Vagina (tissue), 2 donors: ENCODE measurements around the gene MEPE. TPM values are rescaled to one million over a fixed set of nuclear protein-coding genes. Genes with fewer than 3 reads are reported as not detected.

Source experiments
- DNase-seq, 2 donors: peaks; one replicate each; pipeline ENCODE4 v3.0.0-alpha.2; 2017; ENCODE audit errors: extremely low spot score in 2 of 2
- H3K27ac ChIP-seq: fragments of 200-600 bp; sonication (generic); one replicate; pipeline ENCODE4 v1.5.1; 2019
- H3K27me3 ChIP-seq: fragments of 200-600 bp; sonication (generic); one replicate; pipeline ENCODE4 v1.5.1; 2019
- H3K36me3 ChIP-seq, 2 donors: fragments of 200-600 bp; sonication (generic); one replicate each; pipeline ENCODE4 v1.5.1; 2017 to 2019
- H3K4me1 ChIP-seq: fragments of 200-600 bp; sonication (generic); one replicate; pipeline ENCODE4 v1.5.1; 2019
- H3K4me3 ChIP-seq, 2 donors: fragments of 200-600 bp; sonication (generic); 1 replicate in 1 of 2; 2 replicates in 1 of 2; pipeline ENCODE4 v1.5.1; 2016 to 2019
- H3K9me3 ChIP-seq: fragments of 200-600 bp; sonication (generic); one replicate; pipeline ENCODE4 v1.5.1; 2019
- CTCF ChIP-seq, 3 experiments: fragments of 450-650 bp in 2 of 3; fragments of 200-600 bp in 1 of 3; sonication (generic) in 1 of 3; IDR thresholded peaks; one replicate each; pipeline ENCODE4 v1.5.1; 2017 to 2019; ENCODE audit warnings: antibody characterized with exemption in 3 of 3, mild to moderate bottlenecking in 2 of 3, moderate library complexity in 2 of 3
- POLR2A ChIP-seq, 2 donors: fragments of 450-650 bp; IDR thresholded peaks; one replicate each; pipeline ENCODE4 v1.6.1; 2017; ENCODE audit warnings: antibody characterized with exemption in 2 of 2, mild to moderate bottlenecking in 2 of 2, moderate library complexity in 2 of 2
- POLR2AphosphoS5 ChIP-seq, 2 donors: sonication (generic); formaldehyde crosslinking; IDR thresholded peaks; one replicate each; pipeline ENCODE4 v1.9.0; 2017; ENCODE audit warnings: antibody characterized with exemption in 2 of 2, mild to moderate bottlenecking in 2 of 2, low read depth in 1 of 2; ENCODE audit not compliant: insufficient read depth in 1 of 2
- intact Hi-C: fragments of 100-400 bp; cut with DNase I; formaldehyde crosslinking; loops from one replicate; pipeline ENCODE4 v1.15.1; 2023
- total RNA-seq: library from RNA; depleted of rRNA; stranded (reverse); fragments of >200 nt; gene quantifications from one replicate; pipeline ENCODE4 v1.2.3, GENCODE V29; 2016

The MEPE gene
- total RNA-seq, 1 donor from 2014 or later = not detected

GRCh38 chr4:87868522-87868921 is 35.8 kb downstream of the MEPE start:
- TF ChIP-seq POLR2A (IDR thresholded peaks at IDR 0.05) (no peak), CTCF (IDR thresholded peaks at IDR 0.05) (no peak), POLR2AphosphoS5 (IDR thresholded peaks at IDR 0.05; ENCODE audit: insufficient read depth in 1 of 2, low read depth in 1 of 2) (no peak)
- no peaks in the 10 kb centered on the region for H3K36me3 ChIP-seq
- H3K9me3 ChIP-seq = no peaks in the 10 kb centered on the region
- DNase-seq = no peak
- intact Hi-C loops = loop anchor here (10.0 kb wide), 1 partner anchor 96 kb away; no protein-coding TSS in a partner anchor
- no peak overlapping the region for H3K4me3 ChIP-seq
- no peaks in the 10 kb centered on the region for H3K27me3 ChIP-seq
- H3K4me1 ChIP-seq = no peaks in the 10 kb centered on the region
- no peak overlapping the region for H3K27ac ChIP-seq

- no peak overlapping the region for H3K27ac ChIP-seq
- TF ChIP-seq POLR2AphosphoS5 (IDR thresholded peaks at IDR 0.05; ENCODE audit: insufficient read depth in 1 of 2, low read depth in 1 of 2) (peak in 1 of 2 donors; percentile 60), CTCF (IDR thresholded peaks at IDR 0.05) (no peak), POLR2A (IDR thresholded peaks at IDR 0.05) (no peak)
- H3K4me3 ChIP-seq = no peak overlapping the region
- H3K4me1 ChIP-seq = no peaks in the 10 kb centered on the region
- H3K36me3 ChIP-seq = no peaks in the 10 kb centered on the region
- DNase-seq = no peak
- no peaks in the 10 kb centered on the region for H3K9me3 ChIP-seq
- H3K27me3 ChIP-seq = no peaks in the 10 kb centered on the region
- intact Hi-C loops = no loop called here
These were observed 39.3 kb downstream of the MEPE start for GRCh38 chr4:87872028-87872427.

GRCh38 chr4:87875191-87875590 is 42.4 kb downstream of the MEPE start:
- DNase-seq = no peak
- Histone ChIP-seq H3K36me3 (no peaks in the 10 kb centered on the region), H3K27me3 (no peaks in the 10 kb centered on the region), H3K4me1 (no peaks in the 10 kb centered on the region), H3K9me3 (no peaks in the 10 kb centered on the region), H3K4me3 (no peak overlapping the region), H3K27ac (no peak overlapping the region)
- intact Hi-C loops = no loop called here
- no peak for TF ChIP-seq POLR2AphosphoS5 (IDR thresholded peaks at IDR 0.05; ENCODE audit: insufficient read depth in 1 of 2, low read depth in 1 of 2)
- no peak for TF ChIP-seq CTCF (IDR thresholded peaks at IDR 0.05)
- no peak for TF ChIP-seq POLR2A (IDR thresholded peaks at IDR 0.05)

- no peak for DNase-seq
- no peaks in the 10 kb centered on the region for H3K36me3 ChIP-seq
- intact Hi-C loops = no loop called here
- TF ChIP-seq POLR2AphosphoS5 (IDR thresholded peaks at IDR 0.05; ENCODE audit: insufficient read depth in 1 of 2, low read depth in 1 of 2) = no peak
- TF ChIP-seq POLR2A (IDR thresholded peaks at IDR 0.05) = no peak
- no peak overlapping the region for H3K27ac ChIP-seq
- H3K9me3 ChIP-seq = no peaks in the 10 kb centered on the region
- no peak overlapping the region for H3K4me3 ChIP-seq
- no peaks in the 10 kb centered on the region for H3K4me1 ChIP-seq
- no peaks in the 10 kb centered on the region for H3K27me3 ChIP-seq
These were observed 47.3 kb downstream of the MEPE start for GRCh38 chr4:87880106-87880505.

DNA sequence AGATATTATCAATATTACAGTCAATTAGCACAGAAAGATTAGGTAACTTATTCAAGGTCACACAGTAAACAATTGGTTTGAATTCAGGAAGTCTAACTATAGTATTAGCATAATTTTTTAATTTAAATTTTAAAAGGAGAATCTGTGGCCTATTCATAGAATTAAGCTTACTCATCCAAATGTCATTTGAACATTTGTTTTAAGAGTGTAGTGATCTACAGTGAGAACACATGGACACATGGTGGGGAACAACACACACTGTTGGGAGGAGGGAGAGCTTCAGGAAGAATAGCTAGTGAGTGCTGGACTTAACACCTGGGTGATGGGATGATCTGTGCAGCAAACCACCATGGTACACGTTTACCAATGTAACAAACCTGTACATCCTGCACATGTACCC is 48.3 kb downstream of the MEPE start:
- TF ChIP-seq CTCF (IDR thresholded peaks at IDR 0.05) (no peak), POLR2A (IDR thresholded peaks at IDR 0.05) (no peak), POLR2AphosphoS5 (IDR thresholded peaks at IDR 0.05; ENCODE audit: insufficient read depth in 1 of 2, low read depth in 1 of 2) (no peak)
- no peak overlapping the region for H3K4me3 ChIP-seq
- no peaks in the 10 kb centered on the region for H3K4me1 ChIP-seq
- no peak overlapping the region for H3K27ac ChIP-seq
- H3K9me3 ChIP-seq = no peaks in the 10 kb centered on the region
- no peak for DNase-seq
- intact Hi-C loops = no loop called here
- no peaks in the 10 kb centered on the region for H3K27me3 ChIP-seq
- no peaks in the 10 kb centered on the region for H3K36me3 ChIP-seq
